ENCODE data around the gene EGFR.

EGFR gene

DNA sequence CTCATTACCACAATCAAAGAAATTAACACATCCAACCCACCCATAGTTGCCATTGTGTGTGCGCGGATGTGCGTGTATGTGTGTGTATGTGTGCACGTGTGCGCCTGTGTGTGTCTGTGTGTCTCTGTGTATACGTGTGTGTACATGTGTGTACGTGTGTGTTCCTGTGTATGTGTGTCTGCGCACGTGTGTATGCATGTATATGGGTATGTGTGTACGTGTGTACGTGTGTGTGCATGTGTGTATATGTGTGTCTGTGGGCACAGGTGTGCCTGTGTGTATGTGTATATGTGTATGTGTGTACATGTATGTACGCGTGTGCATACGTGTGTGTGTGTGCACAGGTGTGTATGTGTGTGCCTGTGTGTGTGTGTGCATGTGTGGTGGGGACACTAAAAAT lies 48.9 kb downstream of the EGFR start:
- no peak overlapping the region for H3K4me2 ChIP-seq
- H3K36me3 ChIP-seq: no peaks in the 10 kb centered on the region
- peaks cover 15% of the 10 kb centered on the region for H3K4me1 ChIP-seq
- no peaks in the 10 kb centered on the region for H3K9me3 ChIP-seq
- H3K27me3 ChIP-seq: no peaks in the 10 kb centered on the region
- H3K4me3 ChIP-seq: no peak overlapping the region
- no peak for TF ChIP-seq Cebpa-rat (IDR thresholded peaks at IDR 0.05)
- no peak overlapping the region for H3K27ac ChIP-seq
- H4K20me1 ChIP-seq: no peaks in the 10 kb centered on the region
- H3K9ac ChIP-seq: no peak overlapping the region

DNA sequence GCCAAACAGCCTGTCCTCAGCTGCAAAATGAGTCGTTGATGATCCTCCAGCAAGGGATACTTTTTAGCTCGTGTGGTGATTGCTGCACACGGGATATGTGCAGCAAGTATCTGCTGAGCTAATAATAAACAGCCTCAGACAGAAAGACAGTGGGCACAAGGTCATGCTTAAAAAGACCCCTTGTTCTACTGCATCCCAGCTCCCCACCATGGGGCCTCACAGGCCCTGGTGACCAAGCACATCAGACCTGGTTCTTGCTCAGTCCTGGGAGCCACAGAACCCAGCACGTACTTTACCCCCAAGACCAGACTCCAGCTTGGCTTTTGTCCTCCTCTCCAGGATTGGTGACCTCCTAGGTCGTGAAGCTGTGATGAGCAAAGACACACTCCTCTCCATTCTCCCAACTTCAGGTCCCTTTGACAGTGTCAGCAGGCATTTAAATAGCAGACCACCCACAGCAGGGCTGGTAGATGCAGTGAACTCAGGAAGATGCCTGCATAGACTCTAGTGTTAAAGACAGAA lies 50.5 kb downstream of the EGFR start:
- H3K27me3 ChIP-seq: no peaks in the 10 kb centered on the region
- H3K36me3 ChIP-seq: no peaks in the 10 kb centered on the region
- H4K20me1 ChIP-seq: no peaks in the 10 kb centered on the region
- no peak overlapping the region for H3K4me2 ChIP-seq
- no peak overlapping the region for H3K4me3 ChIP-seq
- no peak overlapping the region for H3K9ac ChIP-seq
- no peaks in the 10 kb centered on the region for H3K9me3 ChIP-seq
- no peak for TF ChIP-seq Cebpa-rat (IDR thresholded peaks at IDR 0.05)
- H3K4me1 ChIP-seq: peaks cover 31% of the 10 kb centered on the region
- no peak overlapping the region for H3K27ac ChIP-seq

GRCh38 chr7:55070271-55070743 lies 51.5 kb downstream of the EGFR start:
- H3K27ac ChIP-seq: no peak overlapping the region
- H3K4me1 ChIP-seq: peaks cover 37% of the 10 kb centered on the region
- no peak overlapping the region for H3K4me3 ChIP-seq
- no peaks in the 10 kb centered on the region for H4K20me1 ChIP-seq
- H3K9me3 ChIP-seq: no peaks in the 10 kb centered on the region
- H3K27me3 ChIP-seq: no peaks in the 10 kb centered on the region
- no peak overlapping the region for H3K4me2 ChIP-seq
- no peaks in the 10 kb centered on the region for H3K36me3 ChIP-seq
- no peak for TF ChIP-seq Cebpa-rat (IDR thresholded peaks at IDR 0.05)
- no peak overlapping the region for H3K9ac ChIP-seq

DNA sequence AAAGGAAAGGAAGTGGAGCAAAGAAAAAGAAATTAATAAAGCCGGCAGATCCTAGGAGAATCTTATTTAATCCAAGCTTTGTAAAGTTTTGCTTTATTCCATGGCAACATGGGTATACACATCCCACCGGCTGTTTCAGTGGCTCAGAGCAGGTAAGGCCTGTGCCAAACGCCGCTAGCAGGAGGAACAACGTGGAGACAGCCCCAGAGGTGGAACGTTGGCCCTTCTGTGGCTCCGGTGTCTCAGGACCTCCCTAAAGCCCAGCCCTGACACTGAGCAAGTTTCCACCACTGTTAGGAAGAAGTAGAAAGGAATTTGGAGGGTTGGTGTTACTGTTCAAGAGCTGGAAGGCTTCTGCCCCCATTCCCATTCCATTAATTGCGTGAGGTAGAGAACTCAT lies 52.0 kb downstream of the EGFR start:
- Histone ChIP-seq H3K27ac (no peak overlapping the region), H3K36me3 (no peaks in the 10 kb centered on the region), H4K20me1 (no peaks in the 10 kb centered on the region), H3K9ac (no peak overlapping the region), H3K4me3 (no peak overlapping the region), H3K9me3 (no peaks in the 10 kb centered on the region), H3K4me2 (no peak overlapping the region), H3K4me1 (peaks cover 36% of the 10 kb centered on the region), H3K27me3 (no peaks in the 10 kb centered on the region)
- no peak for TF ChIP-seq Cebpa-rat (IDR thresholded peaks at IDR 0.05)

DNA sequence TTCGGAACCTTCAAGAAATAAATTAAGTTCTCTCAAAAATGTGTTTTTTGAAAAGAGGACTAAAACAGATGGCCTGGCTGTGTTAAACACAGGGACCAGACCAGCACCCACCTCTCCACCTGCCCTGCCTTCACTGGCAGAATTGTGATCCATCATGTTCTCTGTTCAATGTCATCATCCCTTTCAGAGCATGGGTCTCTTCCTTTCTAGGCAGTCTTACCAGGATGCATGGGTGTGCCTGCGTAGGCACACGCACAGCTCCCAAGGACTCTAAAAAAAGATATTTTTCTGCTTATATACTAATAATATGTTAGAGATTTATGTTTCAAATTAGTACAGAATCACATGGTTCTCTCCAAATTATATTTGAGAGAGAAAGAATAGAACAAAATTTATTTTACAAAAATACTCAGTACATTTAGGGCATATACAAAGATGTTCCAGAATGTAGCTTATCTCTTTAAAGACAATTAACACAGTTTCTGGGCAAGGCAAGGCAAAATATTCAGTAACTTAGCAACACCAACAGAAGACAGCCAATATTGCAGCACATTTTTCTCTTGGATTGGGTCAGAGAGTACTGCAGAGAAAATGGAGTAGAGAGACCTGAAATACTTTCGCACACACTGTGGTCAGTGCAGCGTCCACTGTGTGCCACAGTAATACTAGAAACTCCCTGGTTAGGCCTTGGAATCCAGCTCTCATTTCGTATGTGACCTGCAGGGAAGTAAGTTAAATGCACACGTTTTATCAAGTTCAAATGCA lies 52.8 kb downstream of the EGFR start:
- H3K27me3 ChIP-seq: no peaks in the 10 kb centered on the region
- H3K36me3 ChIP-seq: no peaks in the 10 kb centered on the region
- peaks cover 35% of the 10 kb centered on the region for H3K4me1 ChIP-seq
- no peaks in the 10 kb centered on the region for H4K20me1 ChIP-seq
- no peaks in the 10 kb centered on the region for H3K9me3 ChIP-seq
- H3K4me3 ChIP-seq: no peak overlapping the region
- no peak overlapping the region for H3K9ac ChIP-seq
- TF ChIP-seq Cebpa-rat (IDR thresholded peaks at IDR 0.05): no peak
- H3K27ac ChIP-seq: no peak overlapping the region
- H3K4me2 ChIP-seq: no peak overlapping the region

GRCh38 chr7:55072251-55072650 lies 53.4 kb downstream of the EGFR start:
- Histone ChIP-seq H4K20me1 (no peaks in the 10 kb centered on the region), H3K9ac (no peak overlapping the region), H3K4me3 (no peak overlapping the region), H3K36me3 (no peaks in the 10 kb centered on the region), H3K4me2 (no peak overlapping the region), H3K27ac (no peak overlapping the region), H3K4me1 (peaks cover 35% of the 10 kb centered on the region), H3K9me3 (no peaks in the 10 kb centered on the region), H3K27me3 (no peaks in the 10 kb centered on the region)
- TF ChIP-seq Cebpa-rat (IDR thresholded peaks at IDR 0.05): no peak

GRCh38 chr7:55073051-55073511 lies 54.3 kb downstream of the EGFR start:
- Histone ChIP-seq H3K9ac (no peak overlapping the region), H3K27me3 (no peaks in the 10 kb centered on the region), H3K36me3 (no peaks in the 10 kb centered on the region), H3K9me3 (no peaks in the 10 kb centered on the region), H3K27ac (no peak overlapping the region), H3K4me2 (peak overlapping the region; percentile 47), H3K4me1 (peaks cover 35% of the 10 kb centered on the region), H3K4me3 (no peak overlapping the region), H4K20me1 (no peaks in the 10 kb centered on the region)
- TF ChIP-seq Cebpa-rat (IDR thresholded peaks at IDR 0.05): no peak

DNA sequence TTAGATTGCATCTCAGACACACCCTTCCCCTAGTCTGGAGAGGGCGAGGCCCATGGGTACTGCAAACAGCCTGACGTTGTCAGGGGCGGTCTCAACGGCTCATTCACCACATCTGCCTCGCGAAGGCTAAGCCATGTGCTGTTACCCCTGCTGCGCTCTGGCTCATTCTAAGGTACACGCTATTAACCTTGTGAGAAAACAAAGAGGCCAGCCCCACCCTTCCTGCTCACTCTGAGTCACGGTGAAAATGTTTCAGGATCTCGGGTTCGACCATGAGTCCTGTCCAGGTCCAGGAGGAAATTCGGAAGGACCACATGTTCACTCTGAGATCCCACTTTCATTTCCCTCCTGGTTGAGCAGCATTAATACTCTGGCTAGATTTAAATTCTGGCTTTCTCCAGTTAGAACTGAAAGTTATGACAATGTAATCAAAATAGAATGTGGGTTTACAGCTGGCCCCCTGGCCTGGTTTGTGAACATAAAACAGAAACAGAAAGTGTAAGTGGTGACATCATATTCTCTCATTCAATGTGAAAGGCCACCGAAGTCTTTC lies 55.2 kb downstream of the EGFR start:
- no peak for TF ChIP-seq Cebpa-rat (IDR thresholded peaks at IDR 0.05)

DNA sequence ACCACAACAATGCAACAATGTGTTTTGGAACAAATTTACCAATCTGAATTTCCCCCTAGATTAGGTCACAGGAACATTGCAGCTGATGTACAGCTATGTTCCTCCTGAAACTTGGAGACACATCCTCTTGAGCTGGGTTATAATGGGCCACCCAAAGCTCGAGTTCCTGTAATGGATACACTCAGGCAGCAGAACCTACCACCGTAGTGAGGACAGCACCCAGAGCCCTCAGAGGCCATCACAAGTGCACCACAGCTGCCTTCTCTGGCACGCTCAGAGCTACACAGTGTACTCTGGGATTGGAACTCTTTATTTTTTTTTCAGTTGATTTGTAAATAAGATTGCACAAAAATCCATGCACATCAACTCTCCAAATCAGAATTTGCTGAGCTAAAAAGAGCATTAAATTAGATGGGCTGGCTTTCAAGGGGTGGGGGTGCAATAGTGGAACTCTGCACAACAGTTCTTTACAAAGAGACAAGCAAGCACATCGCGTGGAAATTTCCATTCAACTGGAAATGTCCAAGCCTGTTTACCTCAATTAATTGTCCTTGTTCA lies 56.7 kb downstream of the EGFR start:
- H3K4me3 ChIP-seq: no peak overlapping the region
- no peaks in the 10 kb centered on the region for H3K9me3 ChIP-seq
- no peaks in the 10 kb centered on the region for H4K20me1 ChIP-seq
- no peaks in the 10 kb centered on the region for H3K27me3 ChIP-seq
- H3K36me3 ChIP-seq: no peaks in the 10 kb centered on the region
- no peak overlapping the region for H3K9ac ChIP-seq
- H3K27ac ChIP-seq: no peak overlapping the region
- H3K4me1 ChIP-seq: peaks cover 35% of the 10 kb centered on the region
- peak overlapping the region; percentile 30; the same call in 1 of the 2 replicates for H3K4me2 ChIP-seq
- TF ChIP-seq Cebpa-rat (IDR thresholded peaks at IDR 0.05): no peak

More for the DNA sequence above, 55.2 kb downstream of the EGFR start:
- Histone ChIP-seq H3K27me3 (no peaks in the 10 kb centered on the region), H3K9me3 (no peaks in the 10 kb centered on the region), H3K9ac (no peak overlapping the region), H3K4me3 (no peak overlapping the region), H3K4me2 (peak overlapping the region; percentile 47), H3K4me1 (peaks cover 35% of the 10 kb centered on the region), H4K20me1 (no peaks in the 10 kb centered on the region), H3K27ac (no peak overlapping the region), H3K36me3 (no peaks in the 10 kb centered on the region)

Data from BLaER1 (cell line).